ENCODE data around the gene NEU2.

The NEU2 gene

GRCh38 chr2:233079473-233079877 lies 47.0 kb downstream of the NEU2 start:
- Histone ChIP-seq H3K9me3 (replicated peaks; ENCODE audit: insufficient read depth, low read length) (no peaks in the 10 kb centered on the region), H4K20me1 (ENCODE audit: insufficient read depth, low read length) (no peaks in the 10 kb centered on the region), H3K9me2 (replicated peaks; ENCODE audit: insufficient read depth, low read length) (no peaks in the 10 kb centered on the region), H3K4me1 (ENCODE audit: low read length) (peaks cover 56% of the 10 kb centered on the region), H3K27me3 (replicated peaks; ENCODE audit: insufficient read depth, low read length) (no peaks in the 10 kb centered on the region), H2AFZ (ENCODE audit: low read length) (0 out of 2 replicates have a peak overlapping the region, but pooled peaks have one; percentile 1), H3F3A (ENCODE audit: insufficient read depth, low read length) (peaks cover 32% of the 10 kb centered on the region), H3K36me3 (replicated peaks; ENCODE audit: insufficient read depth, low read length) (no peaks in the 10 kb centered on the region), H3K27ac (ENCODE audit: low read length) (peak overlapping the region; percentile 62), H3K9ac (ENCODE audit: low read length) (no peak overlapping the region), H3K4me3 (ENCODE audit: low read length) (no peak overlapping the region), H3K79me2 (ENCODE audit: low read length) (peaks cover 53% of the 10 kb centered on the region), H3K4me2 (ENCODE audit: low read depth, low read length) (peak overlapping the region; percentile 41; the same call in 1 of the 2 replicates)
- TF ChIP-seq CTCF (IDR thresholded peaks at IDR 0.05; ENCODE audit: low read length) (no peak), EZH2phosphoT487 (IDR thresholded peaks at IDR 0.05; ENCODE audit: low read length) (no peak), EZH2 (optimal IDR thresholded peaks at IDR 0.05; ENCODE audit: low read depth, low read length) (no peak)
- peak; percentile 58 for DNase-seq

- H3K9me3 ChIP-seq (replicated peaks; ENCODE audit: insufficient read depth, low read length), result no peaks in the 10 kb centered on the region
- peaks cover 49% of the 10 kb centered on the region for H3K4me1 ChIP-seq (ENCODE audit: low read length)
- no peaks in the 10 kb centered on the region for H3K36me3 ChIP-seq (replicated peaks; ENCODE audit: insufficient read depth, low read length)
- no peak overlapping the region for H2AFZ ChIP-seq (ENCODE audit: low read length)
- H3K9ac ChIP-seq (ENCODE audit: low read length), result no peak overlapping the region
- no peak overlapping the region for H3K4me3 ChIP-seq (ENCODE audit: low read length)
- H3F3A ChIP-seq (ENCODE audit: insufficient read depth, low read length), result peaks cover 32% of the 10 kb centered on the region
- H3K27me3 ChIP-seq (replicated peaks; ENCODE audit: insufficient read depth, low read length), result no peaks in the 10 kb centered on the region
- no peak overlapping the region for H3K4me2 ChIP-seq (ENCODE audit: low read depth, low read length)
- peaks cover 53% of the 10 kb centered on the region for H3K79me2 ChIP-seq (ENCODE audit: low read length)
- DNase-seq, result no peak
- no peak for TF ChIP-seq CTCF (IDR thresholded peaks at IDR 0.05; ENCODE audit: low read length)
- TF ChIP-seq EZH2phosphoT487 (IDR thresholded peaks at IDR 0.05; ENCODE audit: low read length), result no peak
- no peak for TF ChIP-seq EZH2 (optimal IDR thresholded peaks at IDR 0.05; ENCODE audit: low read depth, low read length)
- peak overlapping the region; percentile 62; the same call in 1 of the 2 replicates for H3K27ac ChIP-seq (ENCODE audit: low read length)
- H3K9me2 ChIP-seq (replicated peaks; ENCODE audit: insufficient read depth, low read length), result no peaks in the 10 kb centered on the region
- H4K20me1 ChIP-seq (ENCODE audit: insufficient read depth, low read length), result no peaks in the 10 kb centered on the region
These were observed 47.7 kb downstream of the NEU2 start for GRCh38 chr2:233079953-233080835.

GRCh38 chr2:233080836-233081229 lies 48.4 kb downstream of the NEU2 start:
- H3K4me2 ChIP-seq (ENCODE audit: low read depth, low read length), result no peak overlapping the region
- peaks cover 42% of the 10 kb centered on the region for H3K4me1 ChIP-seq (ENCODE audit: low read length)
- H3F3A ChIP-seq (ENCODE audit: insufficient read depth, low read length), result peaks cover 27% of the 10 kb centered on the region
- H3K27ac ChIP-seq (ENCODE audit: low read length), result no peak overlapping the region
- H3K36me3 ChIP-seq (replicated peaks; ENCODE audit: insufficient read depth, low read length), result no peaks in the 10 kb centered on the region
- no peaks in the 10 kb centered on the region for H3K9me3 ChIP-seq (replicated peaks; ENCODE audit: insufficient read depth, low read length)
- no peak overlapping the region for H2AFZ ChIP-seq (ENCODE audit: low read length)
- no peak for DNase-seq
- no peaks in the 10 kb centered on the region for H3K9me2 ChIP-seq (replicated peaks; ENCODE audit: insufficient read depth, low read length)
- TF ChIP-seq CTCF (IDR thresholded peaks at IDR 0.05; ENCODE audit: low read length) (no peak), EZH2phosphoT487 (IDR thresholded peaks at IDR 0.05; ENCODE audit: low read length) (no peak), EZH2 (optimal IDR thresholded peaks at IDR 0.05; ENCODE audit: low read depth, low read length) (no peak)
- H3K4me3 ChIP-seq (ENCODE audit: low read length), result no peak overlapping the region
- H4K20me1 ChIP-seq (ENCODE audit: insufficient read depth, low read length), result no peaks in the 10 kb centered on the region
- peaks cover 60% of the 10 kb centered on the region for H3K79me2 ChIP-seq (ENCODE audit: low read length)
- H3K27me3 ChIP-seq (replicated peaks; ENCODE audit: insufficient read depth, low read length), result no peaks in the 10 kb centered on the region
- H3K9ac ChIP-seq (ENCODE audit: low read length), result no peak overlapping the region
